CD4-positive, alpha-beta T cell treated with Interleukin-15 for 4 hours (primary cell): ENCODE data around the gene TAF4.
"Not testable (repeated sequence)": the region's sequence is repeated elsewhere in the genome, so short reads cannot be mapped to it uniquely, and the experiment has no call there.

Source experiments
- DNase-seq: peaks from one replicate; pipeline ENCODE4 v3.0.0-alpha.2; 2020; ENCODE audit warnings: low spot score

TAF4 gene

DNA sequence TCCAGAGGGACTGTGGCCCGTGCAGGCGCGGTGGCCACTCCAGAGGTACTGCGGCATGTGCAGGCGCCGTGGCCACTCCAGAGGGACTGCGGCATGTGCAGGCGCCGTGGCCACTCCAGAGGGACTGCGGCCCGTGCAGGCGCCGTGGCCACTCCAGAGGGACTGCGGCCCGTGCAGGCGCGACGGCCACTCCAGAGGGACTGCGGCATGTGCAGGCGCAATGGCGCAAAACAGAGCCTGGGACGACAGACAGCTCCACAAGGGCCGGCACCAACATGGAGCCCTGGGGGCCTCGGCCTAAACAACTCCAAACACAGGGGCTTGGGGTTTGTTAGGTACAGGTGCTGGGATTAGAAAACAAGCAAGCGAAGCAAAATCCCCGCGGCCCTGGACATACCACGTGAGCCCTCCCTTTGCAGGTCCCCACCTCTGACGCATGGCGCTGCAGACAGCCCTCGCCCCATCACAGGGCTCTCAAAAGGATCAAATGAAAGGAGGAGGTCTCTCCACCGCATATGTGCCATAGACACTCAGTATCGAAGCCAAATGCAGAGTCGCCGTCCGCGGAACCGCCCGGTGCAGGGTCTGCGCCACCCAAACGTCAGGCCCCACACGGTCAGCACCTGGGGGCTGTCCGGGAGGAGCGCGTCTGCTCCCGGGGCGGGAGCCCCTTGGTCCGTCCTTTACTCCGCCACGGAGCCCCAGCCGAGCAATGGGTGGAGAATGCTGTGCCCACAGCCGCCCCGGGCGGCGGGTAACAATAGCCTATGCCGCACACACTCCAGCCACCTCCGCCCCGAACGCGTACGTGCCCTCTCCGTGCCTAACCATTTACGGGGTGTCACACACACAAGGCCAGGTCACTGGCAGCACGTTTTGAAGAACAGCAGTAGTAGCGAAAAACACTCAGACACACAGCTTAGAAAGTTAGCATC, 85.7 kb downstream of the TAF4 start:
- DNase-seq, result no peak

DNA sequence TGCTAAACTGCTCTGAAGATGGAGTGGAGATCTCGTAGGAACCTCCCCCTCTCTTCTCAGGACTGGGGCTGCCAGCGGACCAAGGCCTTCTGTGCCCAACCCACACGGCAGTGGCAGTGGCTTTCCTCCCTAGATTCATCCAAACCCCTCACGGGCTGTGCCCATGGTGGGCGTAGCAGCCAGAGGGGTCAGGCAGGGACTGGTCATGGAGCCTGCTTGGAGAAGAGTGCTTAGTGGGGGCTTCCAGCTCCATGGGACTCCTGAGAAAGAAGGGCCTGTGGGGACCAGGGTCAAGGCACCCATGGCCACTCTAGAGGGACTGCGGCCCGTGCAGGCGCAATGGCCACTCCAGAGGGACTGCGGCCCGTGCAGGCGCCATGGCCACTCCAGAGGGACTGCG, 86.6 kb downstream of the TAF4 start:
- DNase-seq, result no peak

DNA sequence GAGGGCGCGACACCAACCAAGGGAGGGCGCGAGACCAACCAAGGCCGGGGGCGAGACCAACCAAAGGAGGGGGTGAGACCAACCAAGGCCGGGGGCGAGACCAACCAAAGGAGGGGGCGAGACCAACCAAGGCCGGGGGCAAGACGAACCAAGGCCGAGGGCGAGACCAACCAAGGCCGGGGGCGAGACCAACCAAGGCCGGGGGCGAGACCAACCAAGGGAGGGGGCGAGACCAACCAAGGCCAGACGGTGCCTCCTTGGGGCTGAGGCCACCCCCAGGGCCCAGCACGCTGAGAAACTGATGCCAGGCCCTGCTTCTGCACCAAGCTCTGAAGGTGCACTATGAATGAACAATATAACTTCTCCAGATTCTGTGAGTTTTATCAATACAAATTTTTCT, 87.2 kb downstream of the TAF4 start:
- DNase-seq, result no peak

DNA sequence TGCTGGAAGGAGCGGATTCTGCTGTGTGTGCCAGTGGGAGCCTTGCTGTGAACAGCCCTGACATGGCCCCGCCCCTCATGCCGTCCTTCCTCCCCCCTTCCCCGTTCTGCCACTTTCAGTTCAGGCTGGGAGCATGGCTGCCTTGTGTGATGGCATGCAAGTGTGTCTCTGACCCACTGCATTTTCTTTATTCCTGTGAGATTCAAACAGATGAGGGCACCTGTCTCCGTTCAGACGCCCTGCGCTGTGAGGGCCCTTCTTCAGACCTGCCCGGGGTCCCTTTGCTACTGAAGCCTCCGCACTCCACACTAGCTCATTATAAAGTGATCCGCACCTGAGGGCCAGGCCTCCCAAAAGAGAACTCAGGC, 88.3 kb downstream of the TAF4 start:
- no peak for DNase-seq

DNA sequence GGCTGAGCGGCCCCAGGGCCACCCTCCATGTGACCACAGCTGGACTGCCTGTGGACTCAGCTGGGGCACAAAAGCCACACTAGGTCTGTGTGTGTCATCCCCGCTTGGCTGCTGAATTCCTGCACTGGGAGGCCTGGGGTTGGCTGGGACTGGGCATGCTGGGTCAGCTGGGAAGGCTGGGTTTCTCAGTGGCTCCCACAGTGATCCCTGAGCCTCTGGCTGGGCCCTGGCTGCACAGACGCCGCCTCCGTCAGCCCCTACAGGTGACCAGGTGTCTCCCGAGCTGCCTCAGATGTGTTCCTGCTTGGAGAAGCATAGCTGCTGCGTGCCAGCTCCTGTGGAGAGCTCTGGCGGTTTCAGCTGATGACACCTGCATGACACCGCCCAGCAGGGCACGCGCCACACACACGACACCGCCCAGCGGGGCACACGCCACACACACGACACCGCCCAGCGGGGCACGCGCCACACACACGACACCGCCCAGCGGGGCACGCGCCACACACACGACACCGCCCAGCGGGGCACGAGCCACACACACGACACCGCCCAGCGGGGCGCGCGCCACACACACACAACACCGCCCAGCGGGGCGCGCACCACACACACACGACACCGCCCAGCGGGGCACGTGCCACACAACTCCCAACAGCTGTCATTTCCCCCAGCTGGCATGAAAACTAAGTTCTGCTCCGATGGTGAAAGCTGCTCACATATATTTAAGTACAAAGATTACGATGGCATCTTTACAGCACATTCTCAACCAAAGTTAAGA, 88.8 kb downstream of the TAF4 start:
- no peak for DNase-seq

DNA sequence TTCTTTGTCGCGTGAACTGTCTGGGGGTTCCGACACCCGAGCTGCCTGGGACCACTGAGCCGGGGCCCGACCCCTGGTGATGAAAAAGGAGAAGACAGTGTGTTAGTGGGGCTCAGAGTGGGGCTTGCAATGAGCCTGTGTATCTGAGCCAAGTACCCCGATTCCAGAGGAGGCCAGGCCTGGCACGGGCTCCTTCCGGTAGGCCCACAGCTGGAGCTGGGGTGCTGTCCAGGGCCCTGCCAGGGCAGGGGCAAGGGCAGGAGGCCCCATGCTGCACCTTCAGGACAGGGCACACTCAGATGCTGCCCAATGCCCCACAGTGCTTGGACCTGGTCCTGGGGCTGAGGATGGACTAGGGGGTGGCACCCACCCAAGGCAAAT, 89.4 kb downstream of the TAF4 start:
- no peak for DNase-seq

DNA sequence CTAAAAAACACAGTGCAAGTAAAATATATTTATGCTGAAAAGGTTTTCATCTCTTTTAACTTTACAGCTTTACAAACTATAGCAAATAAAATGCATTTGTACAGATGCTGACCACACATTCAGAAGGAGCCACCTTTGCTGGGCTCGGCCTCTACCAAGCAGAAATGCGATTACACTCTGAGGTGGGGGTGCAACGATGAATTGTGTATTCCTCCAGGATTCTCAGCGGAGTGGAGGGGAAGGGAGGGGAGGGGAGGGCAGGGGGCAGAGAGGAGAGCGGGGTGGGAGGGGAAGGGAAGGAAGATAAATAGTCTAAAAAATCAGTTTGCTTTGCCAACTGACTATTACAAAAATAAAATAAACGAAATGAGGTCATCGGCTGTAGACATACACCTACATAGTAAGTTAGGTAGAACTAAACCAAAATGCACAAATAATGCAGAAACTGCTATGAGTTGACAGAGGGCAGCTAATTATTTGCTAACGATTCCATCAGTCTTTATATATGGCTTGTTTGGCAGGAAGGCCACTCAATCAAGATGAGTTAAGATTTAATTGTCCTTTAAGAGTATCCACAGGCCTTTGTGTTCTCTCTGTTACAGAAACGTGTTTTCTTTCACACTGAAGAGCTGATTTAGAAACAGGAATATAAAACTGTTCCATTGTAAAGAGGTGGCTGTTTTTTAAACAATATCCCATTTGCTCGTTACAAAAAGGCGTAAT, 90.1 kb downstream of the TAF4 start:
- no peak for DNase-seq

DNA sequence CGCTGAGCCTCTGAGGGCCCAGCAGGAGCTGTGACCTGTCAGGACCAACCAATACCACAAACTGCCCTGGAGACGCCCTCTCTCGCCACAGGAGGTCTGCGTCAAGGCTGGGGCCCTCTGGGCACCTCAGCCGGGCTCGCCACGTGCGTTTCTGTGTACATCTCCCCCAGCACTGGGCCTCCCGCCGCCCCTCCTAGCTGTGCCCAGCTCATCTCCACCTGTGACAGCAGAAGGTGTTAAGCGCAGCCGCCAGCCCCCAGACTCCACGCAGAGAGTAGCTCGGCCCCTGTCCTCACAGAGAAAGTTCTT, 91.4 kb downstream of the TAF4 start:
- DNase-seq, result no peak

DNA sequence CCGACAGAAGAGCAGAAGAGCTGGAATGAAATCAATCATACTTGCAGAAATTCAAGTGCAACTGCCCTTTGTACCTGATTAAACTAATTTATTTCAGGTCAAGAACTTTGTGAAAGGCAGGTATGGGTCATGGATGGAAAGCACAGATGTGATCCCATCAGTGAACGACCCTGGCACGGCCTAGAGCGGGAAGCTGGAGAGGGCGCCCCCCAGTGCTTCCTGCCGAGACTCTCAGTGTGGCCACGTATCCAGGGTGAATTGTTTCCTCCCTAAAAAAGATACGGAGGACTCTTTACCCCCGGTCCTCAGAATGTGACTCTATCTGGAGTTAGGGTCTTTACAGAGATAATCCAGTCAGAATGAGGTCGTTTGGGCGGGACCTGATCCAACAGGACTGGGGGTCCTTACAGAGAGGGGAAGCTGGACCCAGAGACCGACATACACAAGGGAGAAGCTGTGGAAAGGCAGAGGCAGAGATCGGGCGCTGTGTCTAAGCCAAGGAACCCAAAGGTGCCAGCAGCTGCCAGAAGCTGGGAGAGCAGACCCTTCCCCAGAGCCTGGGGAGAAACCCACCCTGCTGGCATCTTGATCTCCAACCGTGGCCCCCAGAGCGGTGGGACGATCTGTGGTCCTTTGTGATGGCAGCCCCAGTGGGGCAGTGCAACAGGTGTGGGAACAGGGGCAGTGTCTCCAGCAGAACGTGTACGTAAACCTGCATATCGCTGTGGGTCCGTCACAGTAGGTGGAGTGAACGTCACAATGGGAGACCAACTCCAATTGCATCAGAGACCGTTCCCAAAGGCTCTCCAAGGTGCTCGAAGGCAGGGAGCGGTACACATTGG, 91.9 kb downstream of the TAF4 start:
- no peak for DNase-seq

DNA sequence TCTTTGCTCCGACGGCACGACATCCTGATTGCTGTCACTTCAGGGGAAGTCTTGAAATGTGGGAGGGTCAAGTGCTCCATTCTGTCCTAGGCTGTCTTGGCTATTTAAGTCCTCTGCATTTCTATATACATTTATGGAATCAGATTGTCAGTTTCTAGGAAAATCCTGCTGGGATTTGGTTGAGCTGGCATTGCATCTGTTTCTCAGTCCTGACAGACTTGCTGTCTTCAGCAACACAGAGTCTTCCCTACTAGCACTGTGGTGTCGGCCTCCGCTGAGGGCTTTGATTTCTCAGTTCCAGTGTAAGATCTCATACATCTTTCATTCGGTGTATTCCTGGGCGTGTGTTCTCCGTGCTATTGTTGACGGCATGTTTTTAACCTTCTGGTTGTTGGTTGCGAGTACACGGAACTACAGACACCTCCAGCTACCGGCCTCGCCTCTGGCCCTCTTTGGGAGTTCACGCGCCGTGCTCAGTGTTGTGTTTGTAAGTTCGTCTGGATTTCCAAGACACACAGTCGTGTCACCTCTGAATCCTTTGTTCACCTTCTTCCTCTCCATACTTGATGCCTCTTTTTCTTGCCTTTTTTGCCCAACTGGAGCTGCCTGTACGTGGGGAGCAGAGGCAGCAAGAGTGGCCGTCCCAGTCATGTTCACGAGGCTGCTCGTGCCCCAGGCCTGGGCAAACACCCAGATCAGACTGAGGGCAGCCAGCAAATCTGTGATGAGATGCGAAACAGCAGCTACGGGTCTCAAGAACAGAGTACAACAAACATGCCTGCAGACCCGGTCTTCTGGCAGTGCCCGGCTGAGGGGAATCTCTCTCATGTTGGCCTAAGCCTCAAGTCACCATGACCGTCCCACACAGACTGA, 92.8 kb downstream of the TAF4 start:
- DNase-seq, result no peak

DNA sequence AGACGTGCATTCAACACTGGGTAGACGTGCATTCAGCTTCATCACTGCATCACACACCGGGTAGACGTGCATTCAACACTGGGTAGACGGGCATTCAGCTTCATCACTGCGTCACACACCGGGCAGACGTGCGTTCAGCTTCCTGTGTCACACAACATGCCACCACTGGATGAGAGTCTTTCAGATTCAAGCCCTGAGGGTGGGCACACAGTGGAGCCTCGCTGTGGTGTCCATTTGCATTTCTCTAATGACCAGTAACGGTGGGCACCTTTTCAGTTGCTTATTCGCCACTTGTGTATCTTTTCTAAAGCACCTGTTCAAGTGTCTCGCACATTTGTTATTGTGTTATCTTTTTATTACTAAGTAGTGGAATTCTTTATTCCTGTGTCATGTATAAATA, 94.1 kb downstream of the TAF4 start:
- DNase-seq, result not testable (repeated sequence)

DNA sequence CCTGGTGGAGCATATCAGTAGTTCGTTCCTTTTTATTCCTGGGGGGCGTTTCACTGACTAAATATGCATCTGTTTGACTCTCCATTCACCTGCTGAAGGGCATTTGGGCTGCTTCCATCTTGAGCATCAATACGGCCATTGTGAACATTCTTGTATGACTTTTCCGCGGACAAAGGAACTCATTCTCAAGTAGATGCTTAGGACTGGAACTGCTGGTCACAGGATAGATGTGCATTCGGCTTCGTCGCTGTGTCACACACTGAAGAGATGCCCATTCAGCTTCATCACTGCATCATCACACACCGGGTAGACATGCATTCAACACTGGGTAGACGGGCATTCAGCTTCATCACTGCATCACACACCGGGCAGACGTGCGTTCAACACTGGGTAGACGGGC, 95.3 kb downstream of the TAF4 start:
- DNase-seq, result no peak

DNA sequence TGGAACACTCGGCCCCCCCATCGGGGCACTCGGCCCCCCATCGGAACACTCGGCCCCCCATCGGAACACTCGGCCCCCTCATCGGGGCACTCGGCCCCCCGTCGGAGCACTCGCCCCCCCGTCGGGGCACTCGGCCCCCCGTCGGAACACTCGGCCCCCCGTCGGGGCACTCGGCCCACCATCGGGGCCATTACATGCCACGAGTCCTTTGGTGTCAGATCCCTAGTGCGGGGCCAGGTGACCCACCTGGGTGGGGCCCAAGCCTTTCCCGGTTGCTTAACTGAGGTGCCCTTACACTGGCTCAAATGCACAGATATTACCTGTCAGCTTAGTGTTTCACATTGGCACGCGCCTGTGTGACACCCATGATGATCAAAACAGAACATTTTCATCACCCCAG, 95.9 kb downstream of the TAF4 start:
- no peak for DNase-seq

DNA sequence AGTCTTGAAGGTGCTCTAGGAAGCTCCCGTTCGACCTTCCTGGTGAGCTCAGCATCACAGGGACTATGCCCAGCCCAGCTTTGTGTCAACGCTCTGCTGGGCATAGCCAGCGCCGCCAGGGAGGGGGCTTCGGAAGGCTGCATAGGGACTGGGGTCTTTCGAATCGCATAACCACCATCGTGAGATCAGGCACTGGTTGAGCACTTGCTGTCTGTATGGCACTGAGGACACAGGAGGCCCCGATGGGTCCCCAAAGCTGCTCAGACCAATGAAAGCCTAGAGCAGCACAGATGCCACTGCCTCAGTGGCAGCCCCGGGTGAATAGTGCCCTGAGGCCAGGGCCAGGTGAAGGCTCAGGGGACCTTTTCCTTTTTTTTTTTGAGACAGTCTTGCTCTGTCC, 96.7 kb downstream of the TAF4 start:
- DNase-seq, result no peak

DNA sequence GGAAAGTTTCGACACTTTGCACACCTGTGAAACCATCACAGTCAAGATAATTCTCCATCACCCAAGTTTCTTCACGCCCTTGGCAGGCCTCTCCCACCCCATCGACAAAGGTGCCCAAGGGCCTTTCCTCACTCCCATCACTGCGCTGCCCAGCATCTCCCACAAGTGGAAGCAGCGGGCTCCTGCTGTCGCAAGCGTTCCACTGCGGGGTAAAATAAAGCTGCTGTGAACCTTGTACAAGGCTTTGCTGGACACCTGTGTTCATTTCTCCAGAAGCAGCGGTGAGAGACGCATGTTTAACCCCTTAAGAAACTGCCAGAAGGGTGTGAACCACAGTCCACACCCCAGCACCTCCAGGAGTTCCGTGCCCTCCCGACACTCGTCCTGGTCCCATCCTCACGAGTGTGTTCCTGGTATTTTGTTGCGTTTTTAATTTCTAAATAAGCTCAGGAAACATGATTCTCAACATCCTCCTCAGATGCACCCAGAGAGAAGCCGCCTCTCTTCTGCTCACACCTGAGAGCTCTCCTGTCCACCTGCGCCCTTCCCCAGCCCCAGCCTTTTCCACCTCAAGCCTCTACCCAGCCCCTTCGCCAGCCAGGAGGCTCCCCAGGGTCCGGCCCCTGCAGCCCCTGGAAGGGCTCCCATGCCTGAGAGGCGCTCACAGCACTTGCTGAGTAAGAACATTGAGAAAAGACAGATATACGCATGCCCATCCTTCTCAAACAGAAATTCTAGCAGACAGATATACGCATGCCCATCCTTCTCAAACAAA, 97.5 kb downstream of the TAF4 start:
- no peak for DNase-seq

DNA sequence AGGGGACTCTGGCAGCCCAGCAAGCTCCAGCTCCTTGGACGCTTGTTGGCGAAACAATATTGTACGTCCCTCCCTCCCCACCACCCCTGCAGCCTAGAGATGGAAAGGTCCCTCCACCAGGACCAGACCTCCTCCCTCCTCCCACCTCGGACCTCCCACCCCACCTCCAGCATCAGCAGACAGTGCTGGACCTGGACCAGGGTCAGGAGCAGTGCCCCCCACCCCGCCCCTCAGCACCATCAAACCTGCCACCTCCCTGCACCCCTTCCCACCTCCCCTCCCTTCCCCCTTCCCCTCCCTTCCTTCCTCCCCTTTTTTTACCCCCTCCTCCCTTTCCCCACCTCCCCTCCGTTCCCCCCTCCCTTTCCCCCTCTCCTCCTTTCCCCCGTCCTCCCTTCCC, 98.4 kb downstream of the TAF4 start:
- DNase-seq, result no peak

DNA sequence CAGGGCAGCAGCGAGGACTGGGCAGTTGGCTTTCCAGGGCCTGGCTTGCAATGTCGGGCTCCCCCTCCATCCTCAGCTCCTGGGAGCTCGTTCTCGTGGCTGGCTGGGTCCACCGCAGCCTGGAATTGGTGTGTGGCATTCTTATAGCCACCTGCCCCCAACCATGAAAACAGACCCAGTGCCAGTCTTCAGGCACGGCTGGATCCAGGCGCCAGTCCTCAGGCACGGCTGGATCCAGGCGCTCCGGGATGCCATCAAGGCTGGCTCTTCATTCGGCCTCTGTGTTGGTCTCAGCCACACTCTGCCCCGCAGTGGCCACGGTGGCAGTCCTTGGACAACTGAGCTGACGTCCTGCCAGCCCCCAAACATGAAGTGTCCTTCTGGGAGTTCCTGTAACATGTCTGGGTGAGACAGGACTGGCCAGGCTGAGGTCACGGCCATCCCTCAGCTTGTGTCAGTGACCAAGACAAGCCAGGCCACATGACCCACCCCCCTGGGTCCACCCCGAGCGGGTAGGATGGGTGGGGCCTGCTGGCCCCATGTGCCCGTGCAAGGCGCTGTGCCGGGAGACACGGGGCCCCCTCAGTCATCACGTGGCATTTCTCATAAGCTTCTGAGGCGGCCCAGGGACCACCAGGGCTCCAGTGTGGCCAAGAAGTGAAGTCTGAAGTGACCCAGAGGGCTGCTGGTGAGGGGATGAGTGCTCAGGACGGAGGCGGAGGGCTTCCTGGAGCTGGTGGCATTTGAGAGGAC, 99.0 kb downstream of the TAF4 start:
- DNase-seq, result no peak

DNA sequence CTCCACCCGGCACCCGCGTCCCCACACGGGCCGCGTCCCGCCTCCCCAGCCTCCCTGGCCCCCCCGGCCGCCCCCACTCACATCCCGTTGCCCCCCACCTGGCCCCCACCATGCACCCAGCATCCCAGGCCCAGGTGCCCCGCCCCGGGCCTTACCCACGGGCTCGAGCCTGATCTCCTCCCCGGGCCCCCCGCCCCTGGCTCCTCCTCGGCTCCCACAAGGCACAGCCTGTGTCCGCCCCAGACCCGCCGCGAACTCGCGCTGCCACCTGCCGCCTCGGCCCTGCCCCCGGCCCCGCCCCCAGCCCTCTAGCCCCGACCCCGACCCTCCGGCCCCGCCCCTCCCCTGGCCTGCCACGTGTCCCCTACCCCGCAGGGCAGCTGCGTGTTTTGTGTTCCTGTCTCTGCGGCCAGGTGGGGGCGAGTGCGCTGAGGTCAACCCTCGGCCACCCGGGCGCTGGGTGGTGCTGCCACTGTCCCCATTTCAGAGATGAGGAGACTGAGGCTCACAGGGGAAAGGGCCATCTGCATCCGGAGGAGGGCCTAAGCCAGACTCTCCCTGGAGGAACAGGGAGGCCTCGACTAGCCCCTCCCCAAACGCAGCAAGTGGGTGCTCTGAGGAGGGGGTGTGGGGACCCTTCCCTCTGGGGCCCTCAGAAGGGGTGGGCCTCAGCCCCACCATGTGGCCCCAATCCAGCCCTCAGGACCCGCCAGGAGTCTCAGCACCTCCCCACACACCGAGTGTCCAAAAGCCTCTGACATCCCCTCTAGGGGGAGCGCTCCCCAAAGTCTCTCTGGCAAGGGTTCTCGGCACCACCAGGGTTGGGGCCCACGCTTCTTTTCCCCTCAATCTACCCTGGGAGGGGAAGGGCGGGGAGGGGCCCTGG, 99.8 kb downstream of the TAF4 start:
- no peak for DNase-seq
